ENCODE results near the gene CRYGS.
A peak's percentile ranks its signal among the peaks of the same experiment; 100 is the strongest.
"Not testable (repeated sequence)": the region's sequence is repeated elsewhere in the genome, so short reads cannot be mapped to it uniquely, and the experiment has no call there.

The CRYGS gene

GRCh38 chr3:186570941-186571643, 26.9 kb upstream of the CRYGS start:
- FAIRE-seq: no peak
- TF ChIP-seq CTCF (IDR thresholded peaks at IDR 0.05; ENCODE audit: insufficient read depth, missing control alignments): no peak

GRCh38 chr3:186570096-186570940, 26.1 kb upstream of the CRYGS start, which contains the start of gene DNAJB11:
TSS of gene DNAJB11 (plus strand) at chr3:186570720. CDS start at chr3:186570898, 178 bp downstream.
- TF ChIP-seq CTCF (IDR thresholded peaks at IDR 0.05; ENCODE audit: insufficient read depth, missing control alignments): no peak
- FAIRE-seq (no peak), DNase-seq (ENCODE audit: insufficient read length, low spot score) (peak; percentile 88)

More at GRCh38 chr3:186570941-186571643, 26.9 kb upstream of the CRYGS start:
- DNase-seq (ENCODE audit: insufficient read length, low spot score): no peak

GRCh38 chr3:186569779-186570095, 25.6 kb upstream of the CRYGS start:
- no peak for FAIRE-seq
- DNase-seq (ENCODE audit: insufficient read length, low spot score): no peak
- TF ChIP-seq CTCF (IDR thresholded peaks at IDR 0.05; ENCODE audit: insufficient read depth, missing control alignments): no peak

- not testable (repeated sequence) for FAIRE-seq; DNase-seq (ENCODE audit: insufficient read length, low spot score)
Measured at GRCh38 chr3:186569361-186569760, 25.2 kb upstream of the CRYGS start.

GRCh38 chr3:186567072-186567921, 23.1 kb upstream of the CRYGS start, which contains the start of gene TBCCD1:
TSS of gene TBCCD1 (minus strand) at chr3:186567339. CDS start at chr3:186564329, 3,010 bp downstream.
- TF ChIP-seq CTCF (IDR thresholded peaks at IDR 0.05; ENCODE audit: insufficient read depth, missing control alignments): no peak
- peak; percentile 33 for DNase-seq (ENCODE audit: insufficient read length, low spot score)
- FAIRE-seq: no peak

GRCh38 chr3:186566772-186567071, 22.5 kb upstream of the CRYGS start:
- no peak for DNase-seq (ENCODE audit: insufficient read length, low spot score)
- TF ChIP-seq CTCF (IDR thresholded peaks at IDR 0.05; ENCODE audit: insufficient read depth, missing control alignments): no peak
- FAIRE-seq: no peak

- no peak for FAIRE-seq
- no peak for TF ChIP-seq CTCF (IDR thresholded peaks at IDR 0.05; ENCODE audit: insufficient read depth, missing control alignments)
- no peak for DNase-seq (ENCODE audit: insufficient read length, low spot score)
Measured at GRCh38 chr3:186564586-186564985, 20.4 kb upstream of the CRYGS start.
